Suppressor macrophage treated with lipopolysaccharide for 1 hour (primary cell): ENCODE data around the gene LILRB1.
A peak's percentile ranks its signal among the peaks of the same experiment; 100 is the strongest.
"Not testable (repeated sequence)": the region's sequence is repeated elsewhere in the genome, so short reads cannot be mapped to it uniquely, and the experiment has no call there.

Experiments used
- DNase-seq, 3 donors: peaks; one replicate each; pipeline ENCODE4 v3.0.0-alpha.2; 2020 to 2022

LILRB1 gene

DNA sequence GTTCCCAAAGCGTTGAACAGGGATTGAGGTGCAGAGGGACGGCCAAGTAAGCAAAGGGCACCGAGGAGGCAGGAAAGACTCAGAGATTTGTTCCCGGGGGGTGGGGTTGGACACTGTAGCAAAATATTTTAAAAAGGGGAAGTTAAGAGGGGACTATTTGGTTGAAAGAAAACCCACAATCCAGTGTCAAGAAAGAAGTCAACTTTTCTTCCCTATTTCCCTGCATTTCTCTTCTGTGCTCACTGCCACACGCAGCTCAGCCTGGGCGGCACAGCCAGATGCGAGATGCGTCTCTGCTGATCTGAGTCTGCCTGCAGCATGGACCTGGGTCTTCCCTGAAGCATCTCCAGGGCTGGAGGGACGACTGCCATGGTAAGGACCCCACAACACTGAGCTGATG is at the start of gene LILRB1:
TSS of gene LILRB1 (plus strand) at position 223 of the 400 bp plus-strand sequence. CDS start 590 bp downstream, outside the sequence.
- peak; percentile 75 to 81 (median 77) for DNase-seq

DNA sequence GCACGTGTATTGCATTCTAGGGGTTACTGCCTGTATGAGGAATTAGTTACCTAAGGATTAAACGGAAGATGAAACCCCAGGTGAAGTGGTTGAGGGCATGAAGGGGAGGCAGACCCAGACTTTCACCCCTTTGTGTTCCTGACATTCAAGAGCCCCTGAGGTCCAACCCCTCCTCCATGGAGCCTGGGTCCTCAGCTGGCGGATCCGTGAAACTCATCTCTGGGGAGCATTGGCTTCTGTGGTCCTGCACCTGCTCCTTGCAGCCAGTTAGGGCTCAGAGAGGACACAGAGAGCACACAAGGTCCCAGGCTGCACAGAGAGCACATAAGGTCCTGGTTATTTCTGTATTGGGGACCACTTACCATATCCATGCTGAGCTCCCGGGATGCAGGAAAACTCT is 43.9 kb upstream of the LILRB1 start:
- DNase-seq = no peak

DNA sequence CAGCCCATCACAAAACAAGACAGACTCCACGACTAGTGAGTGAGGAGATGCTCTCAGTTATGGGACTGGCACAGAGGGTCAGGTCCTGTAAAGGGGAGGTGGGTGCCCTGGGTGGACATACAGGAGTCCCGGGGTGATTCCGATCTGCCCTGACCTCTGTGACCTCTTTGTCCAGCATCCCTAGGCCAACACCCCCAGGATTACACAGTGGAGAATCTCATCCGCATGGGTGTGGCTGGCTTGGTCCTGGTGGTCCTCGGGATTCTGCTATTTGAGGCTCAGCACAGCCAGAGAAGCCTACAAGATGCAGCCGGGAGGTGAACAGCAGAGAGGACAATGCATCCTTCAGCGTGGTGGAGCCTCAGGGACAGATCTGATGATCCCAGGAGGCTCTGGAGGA is 43.3 kb upstream of the LILRB1 start:
- no peak for DNase-seq

DNA sequence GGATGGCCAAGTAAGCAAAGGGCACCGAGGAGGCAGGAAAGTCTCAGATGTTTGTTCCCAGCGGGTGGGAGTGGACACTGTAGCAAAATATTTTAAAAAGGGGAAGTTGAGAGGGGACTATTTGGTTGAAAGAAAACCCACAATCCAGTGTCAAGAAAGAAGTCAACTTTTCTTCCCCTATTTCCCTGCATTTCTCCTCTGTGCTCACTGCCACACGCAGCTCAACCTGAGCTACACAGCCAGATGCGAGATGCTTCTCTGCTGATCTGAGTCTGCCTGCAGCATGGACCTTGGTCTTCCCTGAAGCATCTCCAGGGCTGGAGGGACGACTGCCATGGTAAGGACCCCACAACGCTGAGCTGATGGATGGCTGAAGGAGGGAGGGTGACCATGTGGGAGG is 36.8 kb upstream of the LILRB1 start, which contains the start of gene LILRA1:
TSS of gene LILRA1 (plus strand) at position 188 of the 400 bp plus-strand sequence. CDS start 613 bp downstream, outside the sequence.
- peak; percentile 74 to 85 (median 83) for DNase-seq

DNA sequence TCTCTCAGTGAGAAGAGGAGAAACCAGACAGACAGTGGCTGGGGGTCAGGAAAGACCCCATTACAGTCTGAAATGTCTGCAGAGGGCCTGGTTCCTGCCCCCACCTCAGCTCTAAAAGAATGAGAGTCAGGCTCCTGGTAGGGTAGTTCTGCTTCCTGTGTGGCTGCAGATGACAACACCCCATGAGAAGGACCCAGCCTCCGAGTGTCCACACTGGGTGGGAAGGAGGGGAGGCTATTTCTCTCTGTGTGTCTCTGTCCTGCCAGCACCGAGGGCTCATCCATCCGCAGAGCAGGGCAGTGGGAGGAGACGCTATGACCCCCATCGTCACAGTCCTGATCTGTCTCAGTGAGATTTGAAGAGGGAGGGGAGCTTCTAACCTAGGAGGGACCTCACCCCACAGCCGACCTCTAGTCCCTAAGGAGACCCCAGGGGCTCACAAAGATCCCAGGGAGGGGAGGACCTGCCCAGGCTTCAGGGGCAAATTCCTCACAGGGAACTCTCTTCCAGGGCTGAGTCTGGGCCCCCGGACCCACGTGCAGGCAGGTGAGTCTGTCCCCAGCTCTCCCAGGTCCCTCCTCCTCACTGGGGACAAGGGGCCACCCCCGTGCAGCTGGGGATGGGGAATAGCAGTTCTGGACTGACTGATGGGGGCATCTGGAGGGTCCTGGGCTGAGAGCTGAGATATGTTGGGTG is 36.2 kb upstream of the LILRB1 start:
- DNase-seq = peak; percentile 61 to 65 (median 64)

DNA sequence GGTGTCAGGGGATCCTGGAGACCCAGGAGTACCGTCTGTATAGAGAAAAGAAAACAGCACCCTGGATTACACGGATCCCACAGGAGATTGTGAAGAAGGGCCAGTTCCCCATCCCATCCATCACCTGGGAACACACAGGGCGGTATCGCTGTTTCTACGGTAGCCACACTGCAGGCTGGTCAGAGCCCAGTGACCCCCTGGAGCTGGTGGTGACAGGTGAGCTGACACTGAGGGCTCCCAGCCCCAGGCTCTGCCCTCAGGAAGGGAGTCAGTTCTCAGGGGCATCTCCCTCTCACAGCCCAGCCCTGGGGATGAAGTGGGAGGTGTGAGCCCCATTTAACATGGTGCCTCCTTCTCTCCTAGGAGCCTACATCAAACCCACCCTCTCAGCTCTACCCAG is 35.5 kb upstream of the LILRB1 start:
- DNase-seq = no peak

DNA sequence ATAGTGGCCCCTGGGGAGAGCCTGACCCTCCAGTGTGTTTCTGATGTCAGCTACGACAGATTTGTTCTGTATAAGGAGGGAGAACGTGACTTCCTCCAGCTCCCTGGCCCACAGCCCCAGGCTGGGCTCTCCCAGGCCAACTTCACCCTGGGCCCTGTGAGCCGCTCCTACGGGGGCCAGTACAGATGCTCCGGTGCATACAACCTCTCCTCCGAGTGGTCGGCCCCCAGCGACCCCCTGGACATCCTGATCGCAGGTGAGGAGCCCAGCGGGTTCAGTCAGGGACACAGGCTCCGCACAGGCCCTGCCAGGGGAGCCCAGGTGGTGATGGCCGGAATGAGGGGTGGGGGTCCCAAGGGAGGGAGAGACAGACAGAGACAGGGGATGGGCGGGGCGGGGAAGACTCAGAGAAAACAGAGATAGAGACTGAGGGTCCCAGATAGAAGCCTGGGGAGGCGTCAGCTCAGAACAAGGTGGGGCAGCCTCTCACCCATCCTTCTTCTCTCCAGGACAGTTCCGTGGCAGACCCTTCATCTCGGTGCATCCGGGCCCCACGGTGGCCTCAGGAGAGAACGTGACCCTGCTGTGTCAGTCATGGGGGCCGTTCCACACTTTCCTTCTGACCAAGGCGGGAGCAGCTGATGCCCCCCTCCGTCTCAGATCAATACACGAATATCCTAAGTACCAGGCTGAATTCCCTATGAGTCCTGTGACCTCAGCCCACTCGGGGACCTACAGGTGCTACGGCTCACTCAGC is 34.4 kb upstream of the LILRB1 start:
- DNase-seq = not testable (repeated sequence)

DNA sequence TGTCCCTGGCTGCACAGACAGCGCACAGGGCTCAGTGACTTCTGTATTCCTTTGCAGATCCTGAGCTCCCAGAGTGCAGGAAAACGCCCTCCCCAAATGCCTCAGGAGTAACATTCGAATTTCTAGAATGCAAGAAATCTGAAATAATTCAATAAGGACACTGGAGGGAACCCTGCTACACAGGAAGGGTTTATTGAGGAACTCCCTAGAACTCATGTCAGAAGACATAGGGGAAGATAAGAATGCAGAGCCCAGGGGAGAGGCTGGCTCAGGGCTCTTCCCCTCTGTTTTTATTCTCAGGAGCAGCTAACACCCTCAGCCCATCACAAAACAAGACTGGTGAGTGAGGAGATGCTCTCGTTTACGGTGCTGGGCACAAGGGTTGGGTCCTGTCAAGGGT is 30.1 kb upstream of the LILRB1 start:
- DNase-seq = peak; percentile 42 to 62 (median 57)

DNA sequence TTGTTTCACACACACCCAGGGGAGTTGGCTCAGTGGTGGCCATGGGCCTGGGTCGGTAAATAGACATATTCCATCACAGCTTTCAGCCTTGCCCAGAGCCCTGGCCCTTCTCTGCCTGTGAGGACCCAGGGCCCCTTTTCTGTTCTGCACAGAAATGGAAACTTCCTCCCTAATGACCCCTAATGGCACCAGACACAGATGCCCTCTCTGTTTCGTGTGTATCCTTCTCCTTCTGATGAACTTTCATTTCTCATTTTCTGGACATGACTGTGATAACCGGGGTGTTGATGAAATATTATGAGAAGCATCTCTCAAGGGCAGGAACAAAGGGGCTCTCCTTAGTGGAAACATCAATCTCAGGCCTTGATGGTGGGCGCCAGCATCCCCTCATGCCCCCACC is 24.1 kb upstream of the LILRB1 start:
- DNase-seq = peak; percentile 64 to 89 (median 76)

DNA sequence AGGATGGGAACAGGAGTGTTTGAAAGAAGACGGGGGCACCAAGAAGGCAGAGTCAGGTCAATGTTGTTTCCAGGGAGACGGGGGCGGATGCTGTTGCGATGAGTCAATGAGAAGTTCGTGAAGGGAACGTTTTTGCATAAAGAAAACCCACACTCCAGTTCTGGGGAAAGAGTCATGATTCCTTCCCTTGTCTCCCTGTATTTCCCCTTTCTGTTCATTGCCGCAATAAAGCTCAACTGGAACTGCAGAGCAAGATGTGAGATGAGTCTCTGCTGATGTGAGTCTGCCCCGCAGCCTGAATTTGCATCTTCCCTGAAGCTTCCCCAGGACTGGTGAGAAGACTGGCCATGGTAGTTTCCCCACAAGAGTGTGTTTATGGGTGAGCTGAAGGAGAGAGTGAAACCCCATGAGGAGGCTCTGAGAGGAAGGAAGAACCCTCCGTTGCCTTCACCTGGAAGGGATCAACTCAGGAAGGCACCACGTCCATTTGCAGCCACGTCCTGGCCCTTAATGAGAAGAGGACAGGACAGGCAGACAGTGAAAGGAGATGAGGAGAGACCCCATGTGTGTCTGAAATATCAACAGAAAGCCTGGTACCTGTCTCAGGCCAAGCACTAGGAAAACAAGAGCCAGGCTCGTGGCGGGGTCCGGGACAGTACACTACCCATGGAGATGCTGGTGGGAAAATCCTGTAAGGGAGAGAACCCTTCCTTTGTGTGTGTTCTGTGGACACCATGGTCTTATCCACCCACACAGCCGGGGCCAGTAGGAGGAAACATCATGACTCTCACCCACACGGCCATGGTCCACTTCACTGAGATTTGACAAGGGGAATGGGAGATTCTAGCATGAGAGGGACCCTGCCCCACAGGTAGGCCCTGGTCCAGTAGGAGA is 23.1 kb upstream of the LILRB1 start:
- peak; percentile 92 to 96 (median 94) for DNase-seq

DNA sequence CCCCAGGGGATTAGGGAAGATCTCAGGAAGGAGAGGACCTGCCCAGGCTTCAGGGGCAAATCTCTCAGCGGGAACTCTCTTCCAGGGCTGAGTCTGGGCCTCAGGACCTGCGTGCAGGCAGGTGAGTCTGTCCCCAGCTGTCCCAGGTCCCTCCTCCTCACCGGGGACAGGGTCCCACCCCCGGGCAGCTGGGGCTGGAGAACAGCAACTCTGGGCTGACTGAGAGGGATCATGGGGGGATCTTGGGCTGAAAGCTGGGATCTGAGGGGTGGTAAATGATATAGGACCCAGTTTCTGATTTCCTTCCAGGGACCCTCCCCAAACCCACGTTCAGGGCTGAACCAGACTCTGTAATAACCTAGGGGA is 22.5 kb upstream of the LILRB1 start:
- DNase-seq = no peak

DNA sequence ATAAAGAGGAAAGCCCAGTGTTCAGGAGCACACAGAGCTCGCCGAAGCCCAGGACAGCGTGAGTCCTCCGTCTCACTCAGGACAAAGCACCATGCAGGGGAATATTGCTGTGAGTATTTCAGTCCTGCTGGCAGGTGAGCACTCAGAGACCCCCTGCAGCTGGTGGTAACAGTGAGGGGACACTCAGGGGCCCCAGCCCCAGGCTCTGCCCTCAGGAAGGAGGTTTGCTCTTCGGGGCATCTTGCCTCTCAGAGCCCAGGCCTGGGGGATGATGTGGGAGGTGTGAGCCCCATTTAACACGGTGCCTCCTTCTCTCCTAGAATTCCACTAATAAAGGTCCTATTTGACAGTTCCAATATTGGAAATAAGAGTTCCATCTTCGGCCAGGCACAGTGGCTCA is 22.1 kb upstream of the LILRB1 start:
- DNase-seq = no peak

DNA sequence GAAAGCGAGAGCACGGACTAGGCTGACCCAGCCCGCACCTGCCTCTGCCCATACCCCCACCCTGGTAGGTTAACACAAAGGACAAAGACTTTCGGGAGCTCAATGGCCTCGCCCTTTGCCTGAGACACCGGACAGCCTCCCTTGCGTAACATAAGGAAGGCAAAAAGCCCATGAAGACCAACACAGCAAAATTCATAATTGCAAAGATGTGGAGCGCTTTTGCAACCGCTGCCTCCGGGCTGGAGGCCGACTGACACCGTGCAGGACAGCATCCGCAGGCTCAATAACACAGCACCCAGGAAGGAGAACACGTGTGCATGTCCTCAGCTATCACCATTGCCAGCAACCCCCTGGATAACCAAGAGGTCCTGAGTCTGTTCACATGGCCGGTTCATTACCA is 21.5 kb upstream of the LILRB1 start:
- DNase-seq = peak; percentile 65 to 71 (median 70)

DNA sequence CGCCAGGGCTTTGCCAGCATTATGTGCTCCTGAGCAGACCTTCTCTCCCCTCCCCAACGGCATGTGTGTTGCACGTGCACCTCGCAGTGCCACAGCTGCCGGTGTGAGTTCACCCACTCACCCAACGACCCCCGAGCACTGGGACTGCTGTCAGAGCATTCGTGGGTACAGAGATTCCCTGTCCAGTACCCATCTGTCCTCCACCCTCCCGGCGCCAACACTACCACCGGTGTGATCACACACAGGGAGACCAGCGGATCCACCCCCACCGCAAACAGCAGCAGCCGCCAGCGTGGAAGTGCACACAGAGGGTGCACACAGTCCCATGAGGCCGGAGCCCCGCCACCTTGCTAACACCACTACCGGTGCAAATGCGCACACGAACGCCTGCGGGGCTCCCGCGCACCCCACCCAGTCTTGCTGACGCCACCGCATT is 20.9 kb upstream of the LILRB1 start:
- DNase-seq = no peak

DNA sequence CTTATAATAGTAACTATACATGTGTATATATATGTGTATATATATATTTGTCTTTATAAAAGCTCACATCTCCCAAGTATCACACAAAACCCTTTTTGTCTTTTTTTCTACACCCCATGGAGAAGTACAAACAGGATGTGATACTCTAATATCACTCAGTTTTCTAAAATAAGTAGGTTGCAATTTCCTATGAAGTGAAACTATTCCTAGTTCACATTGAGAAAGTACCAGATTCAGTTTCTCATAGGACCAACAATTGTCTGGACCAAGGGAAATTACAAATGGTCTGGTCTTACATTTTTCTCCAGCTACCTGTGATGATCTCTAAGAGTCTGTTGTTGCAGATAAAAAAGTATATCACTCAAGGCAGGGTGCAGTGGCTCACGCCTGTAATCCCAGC is 17.9 kb upstream of the LILRB1 start:
- DNase-seq = peak; percentile 52 to 92 (median 84)

DNA sequence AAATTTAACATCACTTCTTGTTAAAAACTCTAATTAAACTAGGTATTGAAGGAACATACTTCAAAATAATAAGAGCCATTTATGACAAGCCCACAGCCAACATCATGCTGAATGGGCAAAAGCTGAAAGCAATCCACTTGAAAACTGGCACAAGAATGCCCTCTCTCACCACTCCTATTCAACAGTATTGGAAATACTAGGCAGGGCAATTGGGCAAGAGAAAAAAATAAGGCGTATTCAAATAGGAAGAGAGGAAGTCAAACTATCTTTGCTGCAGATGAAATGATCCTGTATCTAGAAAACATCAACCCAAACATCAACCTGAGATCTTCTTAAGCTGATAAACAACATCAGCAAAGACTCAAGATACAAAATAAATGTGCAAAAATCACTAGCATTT is 15.6 kb upstream of the LILRB1 start:
- DNase-seq = peak in 2 of 3 donors; percentile 27 to 32

DNA sequence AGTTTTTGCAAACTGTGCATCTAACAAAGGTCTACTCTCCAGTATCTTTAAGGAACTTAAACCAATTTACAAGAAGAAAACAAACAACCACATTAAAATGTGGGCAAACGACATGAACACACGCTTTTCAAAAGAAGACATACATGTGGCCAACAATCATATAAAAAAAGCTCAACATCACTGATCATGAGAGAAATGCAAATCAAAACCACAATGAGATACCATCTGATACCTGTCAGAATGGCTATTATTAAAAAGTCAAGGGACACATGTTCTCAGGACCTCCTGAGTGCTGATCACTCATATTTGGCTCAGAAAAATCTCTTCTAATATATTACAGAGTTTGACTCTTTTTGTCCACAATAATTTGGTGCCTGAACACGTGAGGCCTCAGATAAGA is 14.2 kb upstream of the LILRB1 start:
- no peak for DNase-seq

DNA sequence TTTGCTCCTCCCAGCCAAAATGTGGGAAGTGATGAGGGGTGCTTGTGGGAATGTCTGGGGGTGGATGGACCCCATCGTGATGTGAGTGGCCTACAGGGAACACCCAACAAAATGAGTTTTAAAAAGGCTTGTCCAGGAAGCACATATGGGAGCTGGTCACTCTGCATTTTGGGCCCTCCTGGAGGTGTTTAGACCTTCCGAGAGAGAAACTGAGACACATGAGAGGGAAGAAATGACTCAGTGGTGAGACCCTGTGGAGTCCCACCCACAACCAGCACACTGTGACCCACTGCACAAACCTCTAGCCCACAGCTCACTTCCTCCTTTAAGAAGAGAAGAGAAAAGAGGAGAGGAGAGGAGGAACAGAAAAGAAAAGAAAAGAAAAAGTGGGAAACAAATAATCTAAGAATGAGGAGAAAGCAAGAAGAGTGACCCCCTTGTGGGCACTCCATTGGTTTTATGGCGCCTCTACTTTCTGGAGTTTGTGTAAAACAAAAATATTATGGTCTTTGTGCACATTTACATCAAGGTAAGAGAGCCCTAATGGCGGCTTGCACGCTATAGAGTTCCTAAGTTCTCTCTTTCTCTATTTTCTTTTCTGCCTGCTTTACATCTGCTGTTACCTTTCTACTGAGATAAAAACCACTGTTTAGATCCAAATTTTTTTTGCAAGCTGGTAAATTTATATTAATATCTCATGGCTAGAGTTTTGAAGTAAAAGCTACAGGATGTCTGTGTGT is 13.3 kb upstream of the LILRB1 start:
- peak; percentile 47 to 67 (median 60) for DNase-seq

DNA sequence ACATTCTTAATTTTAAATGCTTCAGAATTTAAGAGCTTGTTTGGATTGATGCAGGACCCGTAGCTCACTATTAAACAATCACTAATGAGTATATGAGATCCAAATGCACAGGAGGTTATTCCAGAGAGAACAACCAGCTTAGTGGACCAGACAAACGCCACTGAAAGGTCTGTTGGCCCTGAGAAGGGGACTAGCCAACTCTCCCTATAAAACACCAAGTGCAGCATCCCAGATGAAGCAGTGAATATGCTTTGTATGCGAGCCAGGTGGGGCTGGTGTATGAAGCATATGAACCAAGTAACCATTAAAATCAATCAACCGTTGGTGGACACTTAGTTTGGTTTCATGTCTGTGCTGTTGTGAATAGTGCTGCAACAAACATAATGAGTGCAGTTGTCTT is 9.8 kb upstream of the LILRB1 start:
- no peak for DNase-seq

DNA sequence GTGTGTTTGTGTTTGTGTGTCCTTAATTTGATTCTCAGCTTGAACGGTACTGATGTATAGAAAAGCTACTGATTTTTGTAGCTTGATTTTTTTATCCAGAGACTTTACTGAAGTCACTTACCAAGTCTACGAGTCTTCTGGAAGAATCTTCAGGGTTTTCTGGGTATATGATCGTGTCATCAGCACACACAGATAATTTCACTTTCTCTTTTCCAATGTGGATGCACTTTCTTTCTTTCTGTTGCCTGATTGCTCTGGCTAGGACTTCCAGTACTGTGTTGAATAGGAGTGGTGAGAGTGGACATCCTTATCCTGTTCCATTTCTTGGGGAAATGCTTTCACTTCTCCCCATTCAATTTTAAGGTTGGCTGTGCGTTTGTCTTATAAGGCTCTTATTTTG is 7.9 kb upstream of the LILRB1 start:
- DNase-seq = peak in 1 of 3 donors; percentile 45

DNA sequence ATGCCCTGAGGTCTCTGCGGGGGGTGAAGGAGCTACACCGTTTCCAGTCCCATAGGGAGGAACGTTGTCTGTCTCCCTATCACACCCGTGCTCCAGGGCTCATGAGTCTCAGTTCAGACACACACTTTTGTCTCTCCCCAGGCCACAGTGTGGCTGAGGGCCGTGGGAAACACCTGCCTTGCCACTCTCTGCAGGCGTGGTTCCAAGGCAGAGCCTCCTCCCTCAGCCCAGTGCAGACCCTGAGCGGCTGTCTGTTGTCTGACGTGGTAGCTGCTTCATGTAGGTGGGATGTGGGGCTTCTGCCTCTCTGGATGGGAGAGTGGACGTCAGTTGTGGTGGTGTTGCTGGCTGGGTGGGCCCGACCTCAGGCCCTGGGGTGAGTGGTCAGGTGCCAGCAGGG is 6.0 kb upstream of the LILRB1 start:
- DNase-seq = not testable (repeated sequence)
